HG03064 (cell line): ENCODE measurements around the gene NECAP2.

ENCODE experiments used
- ATAC-seq: cut with Tn5 transposase; IDR thresholded peaks from one replicate; pipeline ENCODE4 v1.9.1; 2021; ENCODE audit warnings: low read depth; ENCODE audit not compliant: unreplicated experiment

NECAP2 gene

GRCh38 chr1:16440470-16441281 is at the start of gene NECAP2:
NECAP2 (plus strand) TSS chr1:16440724; CDS start chr1:16440762, 38 bp downstream.
- ATAC-seq = peak; percentile 83

DNA sequence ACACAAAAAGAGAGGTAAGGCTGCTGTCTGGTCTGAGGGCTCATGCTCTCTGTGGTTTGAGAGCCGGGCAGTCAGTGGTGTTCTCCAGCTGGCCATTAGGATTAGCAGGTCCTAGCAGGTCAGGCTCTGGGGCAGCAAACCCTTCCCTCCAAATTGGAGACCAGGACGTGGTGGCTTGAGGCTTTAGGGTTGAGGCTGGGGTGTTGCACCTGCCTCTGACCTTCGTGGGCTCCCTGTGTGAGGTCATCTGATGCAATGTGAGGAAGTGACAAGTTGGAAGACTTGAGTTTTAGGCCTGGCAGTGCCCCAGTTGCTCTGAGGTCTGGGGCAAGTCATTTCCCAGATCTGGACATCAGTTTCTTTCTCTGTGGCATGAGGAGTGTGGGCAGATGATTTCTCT is 49.1 kb upstream of the NECAP2 start:
- no peak for ATAC-seq

- no peak for ATAC-seq
These were observed 47.6 kb upstream of the NECAP2 start for GRCh38 chr1:16392740-16393569.

DNA sequence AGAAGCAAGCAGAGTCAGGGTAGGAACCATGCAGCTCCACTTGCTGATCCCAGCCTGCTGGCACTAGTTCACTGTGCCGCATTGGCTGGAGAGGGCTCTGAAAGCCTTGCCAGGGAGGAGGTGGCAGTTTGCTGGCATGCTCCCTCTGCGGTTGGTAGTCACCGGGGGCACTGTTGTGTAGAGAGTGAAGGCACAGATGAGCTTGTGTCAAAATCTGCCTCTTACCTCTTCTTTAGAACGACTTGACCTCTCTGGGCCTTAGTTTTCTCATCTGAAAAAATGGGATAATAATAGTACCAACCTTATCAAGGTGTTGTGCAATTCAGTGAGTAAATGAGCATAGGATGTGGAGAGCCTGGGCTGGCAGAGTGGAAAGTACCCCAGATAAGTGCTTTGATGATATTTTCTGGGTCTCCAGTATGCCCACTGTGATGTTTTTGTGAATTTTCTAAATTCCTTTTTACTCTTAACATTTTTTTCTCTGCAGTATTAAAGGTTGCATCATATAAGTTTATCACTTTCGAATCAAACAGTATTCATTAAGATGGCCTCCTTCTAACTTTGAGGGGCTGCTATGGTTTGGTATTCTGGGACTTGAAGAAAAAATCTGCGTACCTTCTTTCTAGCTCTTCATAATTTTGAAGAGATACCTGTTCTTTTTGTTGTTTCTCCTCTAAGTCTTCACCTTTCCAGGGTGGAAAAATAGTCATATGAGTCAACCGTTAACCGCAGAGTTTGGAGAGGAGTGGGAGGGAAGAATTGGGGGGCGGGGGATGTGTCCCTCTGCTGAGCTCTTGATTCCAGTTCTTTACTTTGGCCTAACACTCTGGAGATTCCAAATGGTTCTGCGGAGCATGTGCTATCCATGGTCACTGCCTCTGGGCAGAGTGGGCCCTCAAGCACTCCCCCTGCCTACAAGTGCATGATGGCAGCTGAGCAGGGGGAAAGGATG is 46.7 kb upstream of the NECAP2 start:
- no peak for ATAC-seq

- no peak for ATAC-seq
These were observed 45.5 kb upstream of the NECAP2 start for GRCh38 chr1:16394977-16395376.

- ATAC-seq = no peak
These were observed 43.9 kb upstream of the NECAP2 start for GRCh38 chr1:16396591-16396990.

GRCh38 chr1:16397120-16397519 is 43.4 kb upstream of the NECAP2 start:
- ATAC-seq = no peak

- no peak for ATAC-seq
These were observed 42.1 kb upstream of the NECAP2 start for GRCh38 chr1:16398371-16398953.

DNA sequence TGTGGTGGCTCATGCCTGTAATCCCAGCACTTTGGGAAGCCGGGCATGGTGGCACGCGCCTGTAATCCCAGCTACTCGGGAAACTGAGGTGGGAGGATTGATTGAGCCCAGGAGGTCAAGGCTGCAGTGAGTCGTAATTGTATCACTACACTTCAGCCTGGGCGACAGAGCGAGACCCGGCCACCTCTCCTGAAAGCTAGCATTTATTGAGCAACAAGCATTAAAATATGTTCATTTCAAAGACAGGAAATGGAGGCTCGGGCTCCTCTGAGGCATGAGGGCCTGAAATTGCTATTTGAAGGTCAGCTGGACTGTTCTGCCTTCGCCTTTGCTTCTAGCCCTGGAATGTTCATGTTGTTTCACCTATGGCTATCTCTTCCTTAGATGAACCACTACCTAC is 37.8 kb upstream of the NECAP2 start:
- no peak for ATAC-seq

- ATAC-seq = no peak
These were observed 35.1 kb upstream of the NECAP2 start for GRCh38 chr1:16405441-16405840.

GRCh38 chr1:16406868-16407267 is 33.7 kb upstream of the NECAP2 start:
- ATAC-seq = no peak

GRCh38 chr1:16409536-16410152 is 30.9 kb upstream of the NECAP2 start:
- ATAC-seq = no peak

DNA sequence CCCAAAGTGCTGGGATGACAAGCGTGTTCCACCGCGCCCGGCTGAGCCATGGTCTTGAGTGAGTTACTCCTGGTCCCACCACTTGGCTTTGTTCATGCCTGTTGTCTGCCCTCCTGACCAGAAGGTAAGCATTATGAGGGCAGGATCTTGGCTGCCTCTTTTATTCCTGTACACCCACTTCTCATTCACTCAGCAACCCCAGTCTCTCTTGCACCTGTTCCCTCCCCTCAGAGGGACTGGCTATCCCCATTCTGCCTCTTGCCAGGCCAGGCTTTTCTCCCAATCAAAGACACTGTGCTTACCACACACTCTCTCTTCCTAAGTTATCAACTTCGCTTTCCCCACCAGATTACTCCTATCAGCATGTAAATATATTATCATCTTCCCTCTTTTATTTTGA is 29.7 kb upstream of the NECAP2 start:
- ATAC-seq = no peak

- no peak for ATAC-seq
These were observed 27.3 kb upstream of the NECAP2 start for GRCh38 chr1:16413191-16413590.

DNA sequence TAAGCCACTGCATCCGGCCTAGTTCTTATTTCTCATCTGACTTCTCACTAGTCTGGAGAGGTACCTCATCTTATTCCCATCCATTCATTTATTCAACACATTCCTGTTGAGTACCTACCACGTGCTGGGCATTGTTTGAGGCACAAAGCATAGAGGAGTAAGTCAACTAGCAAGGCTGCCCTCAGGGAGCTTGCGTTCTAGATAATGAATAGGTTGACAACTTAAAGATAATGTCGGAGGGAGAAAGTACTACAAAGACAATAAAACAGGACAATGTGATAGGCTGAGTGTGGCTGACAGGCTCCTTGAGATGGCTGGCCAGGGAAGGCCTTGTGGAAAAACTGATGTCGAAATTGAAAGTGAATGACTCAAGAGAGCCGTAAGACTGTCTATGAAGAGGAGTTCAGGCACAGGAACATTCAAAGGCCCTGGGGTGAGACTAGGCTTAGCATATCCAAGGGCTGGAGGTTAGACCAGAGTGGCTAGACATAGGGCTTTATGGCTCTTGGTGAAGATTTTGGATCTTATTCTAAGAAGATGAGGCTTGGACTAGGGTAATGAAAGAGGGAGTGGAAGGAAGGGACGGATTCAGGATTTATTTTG is 21.6 kb upstream of the NECAP2 start:
- no peak for ATAC-seq

DNA sequence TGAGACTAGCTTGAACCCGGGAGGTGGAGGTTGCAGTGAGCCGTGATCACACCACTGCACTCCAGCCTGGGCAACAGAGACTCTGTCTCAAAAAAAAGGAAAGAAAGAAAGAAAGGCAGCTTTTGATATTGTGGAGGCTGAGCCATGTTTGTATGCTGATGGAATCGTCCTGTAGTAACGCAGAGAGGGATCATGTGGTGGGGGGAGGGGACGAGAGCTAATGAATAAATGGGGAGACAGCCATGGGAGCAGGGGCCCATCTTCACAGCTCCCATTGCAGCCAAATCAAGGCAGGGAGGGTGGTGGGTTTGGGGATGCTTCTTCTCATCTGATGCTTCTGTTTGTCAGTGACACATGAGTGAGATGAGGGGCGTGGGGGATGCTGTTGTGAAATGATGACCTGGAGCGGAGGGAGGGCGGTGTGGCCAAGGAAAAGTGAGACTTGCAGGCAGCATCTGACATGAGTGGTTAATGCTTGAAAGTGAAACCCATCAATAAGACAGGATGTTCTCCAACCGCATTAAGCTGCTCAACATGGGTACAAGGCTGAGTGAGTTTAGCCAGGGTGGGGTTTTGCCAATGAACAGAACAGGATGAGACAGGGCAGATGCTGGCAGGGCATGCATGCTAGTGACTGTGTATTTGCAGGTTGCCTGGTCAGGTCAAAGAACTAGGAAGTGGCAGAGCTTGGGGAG is 20.0 kb upstream of the NECAP2 start:
- no peak for ATAC-seq

DNA sequence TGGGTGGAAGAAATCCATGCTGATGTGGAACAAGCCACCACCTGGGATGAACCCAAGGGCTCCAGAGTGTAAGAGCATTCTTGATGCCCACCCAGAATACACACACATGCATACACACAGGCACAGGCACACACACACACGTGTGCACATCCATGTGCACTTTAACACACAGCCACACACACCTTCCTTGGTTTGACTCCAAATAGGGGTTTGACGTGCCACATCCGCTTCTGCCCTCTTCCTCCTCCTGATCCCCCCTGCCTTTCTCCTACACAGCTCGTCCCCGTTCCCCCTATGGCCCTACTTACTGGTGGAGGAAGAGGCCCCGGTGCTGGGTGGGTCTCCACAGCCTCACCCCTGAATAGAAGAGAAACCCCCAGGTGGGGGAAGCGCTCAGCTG is 19.3 kb upstream of the NECAP2 start:
- ATAC-seq = no peak

GRCh38 chr1:16422041-16422440 is 18.5 kb upstream of the NECAP2 start:
- no peak for ATAC-seq
